CD4-positive, CD25-positive, alpha-beta regulatory T cell (primary cell): Measurements from ENCODE around the gene MAPK9. TPM values are rescaled to one million over a fixed set of nuclear protein-coding genes. Genes with fewer than 3 reads are reported as not detected.

Experiments used
- ATAC-seq, 2 donors: fragments of 150-1000 bp; cut with Tn5 transposase; one replicate each; pipeline ENCODE4 v1.10.0; 2021; ENCODE audit warnings: low read depth in 2 of 2, moderate number of reproducible peaks in 2 of 2, moderate library complexity in 1 of 2
- DNase-seq, 3 donors: peaks; one replicate each; pipeline versions ENCODE4 v3.0.0 to v3.0.0-alpha.2; 2012 to 2022; ENCODE audit warnings: mixed read lengths in 1 of 3
- H3K27ac ChIP-seq: one replicate; pipeline ENCODE4 v1.7.0; 2013; ENCODE audit warnings: mild to moderate bottlenecking, low read length; ENCODE audit not compliant: insufficient read depth, poor library complexity, severe bottlenecking
- H3K27me3 ChIP-seq: one replicate; pipeline ENCODE4 v1.7.0; 2013; ENCODE audit warnings: low read length; ENCODE audit not compliant: control insufficient read depth, insufficient read depth
- H3K36me3 ChIP-seq: one replicate; pipeline ENCODE4 v1.7.0; 2013; ENCODE audit warnings: mild to moderate bottlenecking, low read length, moderate library complexity; ENCODE audit not compliant: control insufficient read depth, insufficient read depth
- H3K4me1 ChIP-seq: 2 replicates; pipeline ENCODE4 v1.7.0; 2013; ENCODE audit warnings: mild to moderate bottlenecking, low read length; ENCODE audit not compliant: insufficient read depth, control insufficient read depth, poor library complexity, severe bottlenecking
- H3K4me3 ChIP-seq: one replicate; pipeline ENCODE4 v1.7.0; 2013; ENCODE audit warnings: low read depth, mild to moderate bottlenecking, low read length, moderate library complexity
- H3K9me3 ChIP-seq, 2 experiments: 1 replicate in 1 of 2; 2 replicates in 1 of 2; pipeline ENCODE4 v1.7.0; 2013; ENCODE audit warnings: low read length in 2 of 2, mild to moderate bottlenecking in 1 of 2, moderate library complexity in 1 of 2; ENCODE audit not compliant: control insufficient read depth in 2 of 2
- H3K27ac Mint-ChIP-seq, 3 donors: one replicate each; pipeline ENCODE4 v1.8.0; 2020 to 2022; ENCODE audit warnings: mild to moderate bottlenecking in 3 of 3, mixed read lengths in 3 of 3, moderate library complexity in 2 of 3
- H3K27me3 Mint-ChIP-seq: one replicate; pipeline ENCODE4 v1.8.0; 2022; ENCODE audit warnings: mild to moderate bottlenecking, mixed read lengths
- H3K36me3 Mint-ChIP-seq: one replicate; pipeline ENCODE4 v1.8.0; 2020; ENCODE audit warnings: mixed read lengths
- H3K4me1 Mint-ChIP-seq, 4 donors: one replicate each; pipeline ENCODE4 v1.8.0; 2020 to 2022; ENCODE audit warnings: mixed read lengths in 4 of 4, mild to moderate bottlenecking in 1 of 4
- H3K4me3 Mint-ChIP-seq, 4 donors: one replicate each; pipeline ENCODE4 v1.8.0; 2020 to 2022; ENCODE audit warnings: mild to moderate bottlenecking in 4 of 4, mixed read lengths in 4 of 4, moderate library complexity in 3 of 4
- H3K9me3 Mint-ChIP-seq, 7 donors: one replicate each; pipeline ENCODE4 v1.8.0; 2020 to 2022; ENCODE audit warnings: mixed read lengths in 7 of 7, mild to moderate bottlenecking in 3 of 7, moderate library complexity in 2 of 7
- polyA plus RNA-seq, 4 donors: library from polyadenylated mRNA; unstranded; fragments of 300-500 nt; fragmentation: Illumina TruSeq; gene quantifications; one replicate each; pipeline ENCODE4 v1.2.3, GENCODE V29; 2021
- total RNA-seq: library from RNA; stranded (reverse); gene quantifications from one replicate; pipeline ENCODE4 v1.2.3, GENCODE V29; 2022

The MAPK9 gene
- total and polyA plus RNA-seq, 5 donors from 2014 or later: 18.5 to 35.4 (median 23.1) TPM

DNA sequence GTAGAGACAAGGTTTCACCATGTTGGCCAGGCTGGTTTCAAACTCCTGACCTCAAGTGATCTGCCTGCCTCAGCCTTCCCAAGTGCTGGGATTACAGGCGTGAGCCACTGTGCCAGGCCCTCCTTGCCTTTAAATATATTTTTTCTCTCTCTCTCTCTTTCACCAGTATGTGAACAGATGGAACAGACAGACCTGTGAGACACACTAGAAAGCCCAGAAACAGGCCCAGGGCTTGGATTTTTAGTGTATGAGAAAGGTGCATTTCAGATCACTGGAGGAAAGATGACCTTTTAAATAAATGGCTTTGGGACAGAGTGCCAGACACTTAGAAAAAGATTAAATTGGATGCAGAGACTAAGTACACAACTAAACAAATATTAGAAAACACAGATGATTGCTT is 86.0 kb downstream of the MAPK9 start:
- H3K27ac Mint-ChIP-seq: no peak overlapping the region
- H3K4me3 Mint-ChIP-seq: no peak overlapping the region
- peaks cover 34% of the 10 kb centered on the region for H3K27me3 Mint-ChIP-seq
- H3K27ac ChIP-seq: no peak overlapping the region
- DNase-seq (no peak), ATAC-seq (no peak)
- no peaks in the 10 kb centered on the region for H3K27me3 ChIP-seq
- no peaks in the 10 kb centered on the region for H3K9me3 ChIP-seq
- H3K9me3 Mint-ChIP-seq: peaks cover 0 to 2% (median 0%) of the 10 kb centered on the region in 7 donors
- no peaks in the 10 kb centered on the region for H3K36me3 Mint-ChIP-seq
- H3K4me1 ChIP-seq: no peaks in the 10 kb centered on the region
- H3K36me3 ChIP-seq: no peaks in the 10 kb centered on the region
- peaks cover 0 to 9% (median 3%) of the 10 kb centered on the region in 4 donors for H3K4me1 Mint-ChIP-seq
- H3K4me3 ChIP-seq: no peak overlapping the region

DNA sequence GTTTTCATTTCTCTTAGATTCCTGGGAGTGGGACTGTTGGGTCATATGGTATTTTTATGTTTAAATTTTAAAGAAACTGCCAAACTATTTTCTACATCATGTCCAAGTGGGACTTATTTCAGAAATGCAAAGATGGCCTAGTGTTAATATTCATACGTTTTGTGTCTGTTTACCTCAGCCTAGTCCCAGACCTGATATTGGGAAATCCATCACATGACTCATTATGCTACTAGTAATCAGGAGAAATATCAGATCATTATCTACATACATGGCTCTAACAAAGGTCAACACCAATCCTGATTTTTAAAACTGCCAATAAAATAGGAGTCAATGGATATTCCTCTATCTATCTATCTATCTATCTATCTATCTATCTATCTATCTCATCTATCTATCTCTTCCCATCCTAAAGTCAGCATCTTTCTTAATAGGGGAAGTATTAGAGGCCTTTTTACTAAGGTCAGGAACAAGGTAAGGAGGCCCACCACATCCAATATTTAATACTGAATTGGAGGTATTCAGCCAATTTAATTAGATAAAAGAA is 87.5 kb downstream of the MAPK9 start:
- Mint-ChIP-seq H3K4me3 (no peak overlapping the region), H3K27ac (no peak overlapping the region), H3K36me3 (no peaks in the 10 kb centered on the region), H3K27me3 (peaks cover 29% of the 10 kb centered on the region), H3K9me3 (peaks cover 0 to 2% (median 0%) of the 10 kb centered on the region in 7 donors), H3K4me1 (peaks cover 0 to 6% (median 3%) of the 10 kb centered on the region in 4 donors)
- DNase-seq (no peak), ATAC-seq (no peak)
- Histone ChIP-seq H3K36me3 (no peaks in the 10 kb centered on the region), H3K9me3 (no peaks in the 10 kb centered on the region), H3K27me3 (no peaks in the 10 kb centered on the region), H3K27ac (no peak overlapping the region), H3K4me1 (no peaks in the 10 kb centered on the region), H3K4me3 (no peak overlapping the region)

DNA sequence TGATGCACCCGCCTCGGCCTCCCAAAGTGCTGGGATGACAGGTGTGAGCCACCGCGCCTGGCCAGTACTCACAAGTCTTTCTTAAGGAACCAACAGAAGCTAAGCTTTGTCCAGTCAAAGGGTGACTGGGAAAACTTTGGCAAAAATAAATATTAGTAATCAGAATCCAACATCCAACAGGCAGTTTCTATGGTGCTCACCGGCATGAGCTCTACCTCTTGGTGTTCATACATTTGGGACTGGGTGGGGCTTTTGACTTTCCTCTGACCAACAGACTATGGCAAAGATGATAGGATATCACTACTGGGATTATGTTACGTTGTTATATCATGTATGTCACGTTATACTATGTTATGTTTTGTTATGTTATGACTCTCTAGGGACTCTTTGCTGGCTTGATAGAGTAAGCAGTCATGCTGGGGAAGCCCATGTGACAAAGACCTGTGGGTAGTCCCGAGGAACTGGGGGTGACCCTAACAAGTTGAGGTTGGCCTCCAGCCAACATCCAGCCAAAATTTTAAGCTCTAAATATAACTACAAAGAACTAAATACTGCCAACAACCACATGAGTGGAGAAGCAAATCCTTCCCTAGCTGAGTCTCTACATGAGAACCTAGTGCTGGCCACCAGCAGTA is 88.8 kb downstream of the MAPK9 start:
- H3K27me3 Mint-ChIP-seq: peaks cover 23% of the 10 kb centered on the region
- no peak for ATAC-seq

DNA sequence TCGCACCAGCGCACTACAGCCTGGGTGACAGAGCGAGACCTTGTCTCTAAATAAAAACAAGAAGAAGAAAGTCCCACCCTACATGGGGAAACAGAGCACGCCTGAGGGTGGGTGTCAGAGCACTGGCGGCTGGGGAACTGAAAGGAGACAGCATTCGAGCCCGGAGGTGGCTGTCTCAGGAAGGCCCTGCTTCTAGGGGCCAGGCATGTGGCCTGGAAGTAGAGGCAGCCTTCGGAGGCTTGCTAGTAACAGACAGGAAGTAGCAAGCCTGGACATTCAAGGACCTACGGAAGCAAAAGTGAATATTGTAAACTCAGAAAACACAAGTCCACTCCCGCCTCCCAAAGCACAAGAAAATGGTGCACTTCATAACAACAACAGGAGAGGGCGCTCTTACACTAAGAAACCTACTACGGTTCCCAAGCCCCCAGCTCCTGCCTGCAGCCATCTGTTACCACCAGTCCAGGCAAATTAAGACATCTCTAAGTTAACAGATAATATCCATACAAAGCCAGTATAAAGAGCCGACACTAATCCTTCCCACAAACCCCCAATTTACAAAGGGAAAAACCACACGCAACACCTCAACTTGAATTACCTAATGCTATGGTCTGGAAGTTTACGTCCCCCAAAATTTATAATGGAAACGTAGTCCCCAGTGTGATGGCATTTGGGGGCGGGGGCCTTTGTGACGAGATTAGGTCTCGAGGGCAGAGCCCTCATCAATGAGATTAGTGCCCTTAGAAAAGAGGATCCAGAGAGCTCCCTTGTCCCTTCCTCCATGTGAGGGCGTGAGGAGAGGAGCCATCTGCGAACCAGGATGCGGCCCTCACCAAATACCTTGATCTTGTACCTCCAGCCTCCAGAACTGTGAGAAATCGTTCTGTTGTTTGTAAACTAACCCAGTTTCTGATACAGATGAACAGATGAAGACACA is 90.6 kb downstream of the MAPK9 start:
- peaks cover 8% of the 10 kb centered on the region for H3K27me3 Mint-ChIP-seq
- no peak for ATAC-seq
- H3K9me3 Mint-ChIP-seq: no peaks in the 10 kb centered on the region
- Histone ChIP-seq H3K4me3 (no peak overlapping the region), H3K4me1 (no peaks in the 10 kb centered on the region), H3K27me3 (no peaks in the 10 kb centered on the region), H3K27ac (no peak overlapping the region), H3K9me3 (no peaks in the 10 kb centered on the region), H3K36me3 (no peaks in the 10 kb centered on the region)
- H3K4me1 Mint-ChIP-seq: no peaks in the 10 kb centered on the region
- peak in 1 of 3 donors; percentile 24 for DNase-seq
- H3K36me3 Mint-ChIP-seq: no peaks in the 10 kb centered on the region
- H3K4me3 Mint-ChIP-seq: no peak overlapping the region
- no peak overlapping the region for H3K27ac Mint-ChIP-seq

More for the DNA sequence above, 88.8 kb downstream of the MAPK9 start:
- H3K4me1 Mint-ChIP-seq: peaks cover 0 to 1% (median under 1%) of the 10 kb centered on the region in 4 donors
- Histone ChIP-seq H3K4me3 (no peak overlapping the region), H3K36me3 (no peaks in the 10 kb centered on the region), H3K27ac (no peak overlapping the region), H3K27me3 (no peaks in the 10 kb centered on the region), H3K9me3 (no peaks in the 10 kb centered on the region), H3K4me1 (no peaks in the 10 kb centered on the region)
- no peak overlapping the region for H3K4me3 Mint-ChIP-seq
- DNase-seq: no peak
- H3K9me3 Mint-ChIP-seq: peaks cover 0 to 2% (median 0%) of the 10 kb centered on the region in 7 donors
- H3K27ac Mint-ChIP-seq: no peak overlapping the region
- no peaks in the 10 kb centered on the region for H3K36me3 Mint-ChIP-seq

DNA sequence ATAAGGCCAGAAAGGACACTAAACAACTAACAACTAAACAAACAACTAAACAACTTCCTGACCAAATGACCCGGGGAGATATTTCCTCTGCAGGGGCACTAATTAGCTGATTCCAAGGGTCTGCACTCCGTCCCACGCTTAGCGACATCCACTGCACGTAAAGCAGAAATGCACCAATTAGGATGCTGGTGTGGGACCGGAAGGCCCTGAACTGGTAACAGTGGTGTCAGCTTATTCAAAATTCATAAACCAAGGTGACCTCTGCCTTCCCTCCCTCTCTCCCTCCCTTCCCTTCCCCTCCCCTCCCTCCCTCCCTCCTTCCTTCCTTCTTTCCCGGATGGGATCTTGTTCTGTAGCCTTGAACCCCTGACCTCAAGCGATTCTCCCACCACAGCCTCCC is 92.5 kb downstream of the MAPK9 start:
- no peaks in the 10 kb centered on the region for H3K4me1 Mint-ChIP-seq
- peaks cover 4% of the 10 kb centered on the region for H3K27me3 Mint-ChIP-seq
- ATAC-seq: no peak

DNA sequence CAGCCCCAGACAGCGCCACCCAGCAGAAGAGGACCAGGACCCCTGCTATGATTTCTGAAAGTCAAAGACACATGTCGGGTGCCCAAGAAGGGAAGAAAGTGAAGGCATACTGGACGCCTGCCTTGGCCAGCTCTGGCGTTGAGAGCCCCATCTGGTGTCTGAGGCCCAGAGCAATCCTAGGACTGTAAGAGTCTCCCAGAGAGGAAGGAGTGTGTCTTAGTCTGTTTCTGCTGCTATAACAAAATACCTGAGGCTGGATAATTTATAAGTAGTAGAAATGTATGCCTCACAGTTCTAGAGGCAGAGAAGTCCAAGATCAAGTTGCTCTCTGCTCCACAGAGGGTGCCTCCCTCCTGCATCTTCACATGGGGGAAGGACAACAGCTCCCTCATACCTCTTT is 93.7 kb downstream of the MAPK9 start:
- Histone ChIP-seq H3K4me1 (no peaks in the 10 kb centered on the region), H3K4me3 (no peak overlapping the region), H3K27me3 (no peaks in the 10 kb centered on the region), H3K36me3 (no peaks in the 10 kb centered on the region), H3K9me3 (no peaks in the 10 kb centered on the region), H3K27ac (no peak overlapping the region)
- no peak overlapping the region for H3K27ac Mint-ChIP-seq
- ATAC-seq (no peak), DNase-seq (no peak)
- H3K27me3 Mint-ChIP-seq: peaks cover 4% of the 10 kb centered on the region
- no peak overlapping the region for H3K4me3 Mint-ChIP-seq
- H3K9me3 Mint-ChIP-seq: no peaks in the 10 kb centered on the region
- H3K4me1 Mint-ChIP-seq: no peaks in the 10 kb centered on the region
- no peaks in the 10 kb centered on the region for H3K36me3 Mint-ChIP-seq

More for the DNA sequence above, 92.5 kb downstream of the MAPK9 start:
- no peak overlapping the region for H3K27ac Mint-ChIP-seq
- Histone ChIP-seq H3K9me3 (no peaks in the 10 kb centered on the region), H3K4me1 (no peaks in the 10 kb centered on the region), H3K27ac (no peak overlapping the region), H3K27me3 (no peaks in the 10 kb centered on the region), H3K4me3 (no peak overlapping the region), H3K36me3 (no peaks in the 10 kb centered on the region)
- no peak for DNase-seq
- H3K36me3 Mint-ChIP-seq: no peaks in the 10 kb centered on the region
- H3K9me3 Mint-ChIP-seq: no peaks in the 10 kb centered on the region
- no peak overlapping the region for H3K4me3 Mint-ChIP-seq

DNA sequence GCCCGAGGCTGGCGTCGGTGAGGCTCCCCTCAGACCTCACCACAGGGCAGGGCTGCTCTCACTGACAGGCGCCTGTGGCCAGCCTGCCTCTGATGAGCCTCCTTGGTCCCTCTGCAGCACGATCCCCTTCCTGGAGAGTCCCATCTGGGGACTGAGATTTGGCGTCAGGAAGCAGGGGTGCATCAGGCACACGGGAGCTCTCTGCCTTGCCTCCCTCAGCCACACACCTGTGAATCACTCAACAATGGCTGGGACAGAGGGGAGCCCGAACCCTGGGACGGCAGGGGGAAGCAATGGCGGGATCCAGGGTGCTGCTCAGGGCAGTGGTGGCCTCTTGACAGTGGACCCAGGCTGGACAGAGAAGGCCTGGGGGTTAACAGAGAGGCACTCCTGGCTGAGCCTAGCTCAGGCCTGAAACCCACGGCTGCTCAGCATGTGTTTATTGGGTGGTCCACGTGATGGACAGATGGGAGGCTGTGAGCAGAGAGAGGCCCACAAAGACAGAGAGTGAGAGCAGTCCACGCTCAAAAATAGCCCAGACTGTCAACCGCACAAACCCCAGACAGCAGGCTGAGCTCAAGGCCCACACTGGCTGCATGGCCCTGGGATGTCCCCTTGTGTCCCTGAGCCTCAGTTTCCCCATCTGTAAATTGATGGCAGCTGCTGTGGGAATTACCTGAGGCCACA is 94.7 kb downstream of the MAPK9 start:
- Mint-ChIP-seq H3K4me1 (no peaks in the 10 kb centered on the region), H3K36me3 (no peaks in the 10 kb centered on the region), H3K27me3 (peaks cover 4% of the 10 kb centered on the region), H3K4me3 (no peak overlapping the region), H3K27ac (no peak overlapping the region), H3K9me3 (no peaks in the 10 kb centered on the region)
- Histone ChIP-seq H3K9me3 (no peaks in the 10 kb centered on the region), H3K27me3 (no peaks in the 10 kb centered on the region), H3K36me3 (no peaks in the 10 kb centered on the region), H3K27ac (no peak overlapping the region), H3K4me1 (no peaks in the 10 kb centered on the region), H3K4me3 (no peak overlapping the region)
- ATAC-seq (no peak), DNase-seq (no peak)
